Glutamatergic neuron (in vitro differentiated cells): Measurements from ENCODE around the gene STPG3. TPM values are rescaled to one million over a fixed set of nuclear protein-coding genes. Genes with fewer than 3 reads are reported as not detected.

Source experiments
- DNase-seq: peaks from one replicate; pipeline ENCODE4 v3.0.0; 2022
- H3K27ac Mint-ChIP-seq: one replicate; pipeline ENCODE4 v1.8.0; 2020; ENCODE audit warnings: mild to moderate bottlenecking, mixed read lengths, inconsistent platforms; ENCODE audit not compliant: unreplicated experiment
- H3K27me3 Mint-ChIP-seq: one replicate; pipeline ENCODE4 v1.8.0; 2020; ENCODE audit warnings: mild to moderate bottlenecking, moderate library complexity, mixed read lengths, inconsistent platforms; ENCODE audit not compliant: unreplicated experiment
- H3K36me3 Mint-ChIP-seq: one replicate; pipeline ENCODE4 v1.8.0; 2020; ENCODE audit warnings: mild to moderate bottlenecking, mixed read lengths, inconsistent platforms; ENCODE audit not compliant: unreplicated experiment
- H3K4me1 Mint-ChIP-seq: one replicate; pipeline ENCODE4 v1.8.0; 2020; ENCODE audit warnings: mild to moderate bottlenecking, low read depth, mixed read lengths, inconsistent platforms; ENCODE audit not compliant: unreplicated experiment
- H3K4me3 Mint-ChIP-seq: one replicate; pipeline ENCODE4 v1.8.0; 2020; ENCODE audit warnings: mild to moderate bottlenecking, mixed read lengths, inconsistent platforms; ENCODE audit not compliant: unreplicated experiment
- H3K9me3 Mint-ChIP-seq: one replicate; pipeline ENCODE4 v1.8.0; 2020; ENCODE audit warnings: mild to moderate bottlenecking, moderate library complexity, mixed read lengths, inconsistent platforms; ENCODE audit not compliant: unreplicated experiment
- CTCF ChIP-seq: fragments of 200-600 bp; sonication (generic); IDR thresholded peaks from one replicate; pipeline ENCODE4 v1.5.0; 2021; ENCODE audit not compliant: partially characterized antibody, unreplicated experiment
- total RNA-seq: library from RNA; stranded (reverse); fragmentation: NEBNext Ultra II Directional; extraction: Animal tissue kit (Norgen Biotek cat#: 25700); gene quantifications from one replicate; pipeline ENCODE4 v1.2.1, GENCODE V29; 2021; ENCODE audit not compliant: unreplicated experiment

The STPG3 gene
- total RNA-seq, 1 donor from 2014 or later, result not detected

GRCh38 chr9:137245450-137246421, 5.3 kb upstream of the STPG3 start:
- Mint-ChIP-seq H3K9me3 (no peaks in the 10 kb centered on the region), H3K4me1 (peaks cover 7% of the 10 kb centered on the region), H3K27ac (no peak overlapping the region), H3K27me3 (peaks cover 11% of the 10 kb centered on the region), H3K36me3 (no peaks in the 10 kb centered on the region), H3K4me3 (no peak overlapping the region)
- TF ChIP-seq CTCF, result no peak
- DNase-seq, result no peak

DNA sequence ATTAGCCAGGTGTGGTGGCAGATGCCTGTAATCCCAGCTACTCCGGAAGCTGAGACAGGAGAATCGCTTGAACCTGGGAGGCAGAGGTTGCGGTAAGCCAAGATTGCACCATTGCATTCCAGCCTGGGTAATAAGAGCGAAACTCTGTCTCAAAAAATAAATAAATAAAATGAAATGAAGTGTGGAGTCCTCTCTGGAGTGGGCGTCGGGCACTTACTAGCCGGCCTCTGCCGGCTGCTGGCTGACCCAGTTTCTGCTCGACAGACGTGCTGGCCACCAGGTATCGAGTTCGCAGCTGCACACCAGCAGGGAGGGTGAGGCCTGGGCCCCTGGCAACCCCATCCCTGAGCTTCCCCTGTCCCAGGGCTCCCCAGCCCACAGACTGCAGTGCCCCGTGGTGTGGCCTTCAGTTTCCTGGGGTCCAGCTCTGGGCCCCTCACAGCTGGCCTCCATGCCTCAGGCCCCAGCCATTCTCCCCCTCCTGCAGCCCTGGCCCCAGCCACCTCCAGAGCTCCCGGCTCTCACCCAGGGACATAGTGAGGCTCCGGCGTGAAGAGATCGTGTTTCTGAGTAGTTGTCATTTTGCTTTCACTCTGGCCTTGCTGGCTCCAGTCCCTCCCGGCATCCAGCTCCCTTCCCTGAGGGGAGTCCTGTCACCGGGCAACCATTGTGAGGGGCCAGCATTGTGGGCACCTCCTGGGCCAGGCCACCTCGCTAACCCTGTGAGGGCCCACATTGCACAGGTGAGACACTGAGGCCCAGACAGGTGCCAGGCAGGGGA, 3.8 kb upstream of the STPG3 start:
- no peaks in the 10 kb centered on the region for H3K9me3 Mint-ChIP-seq
- DNase-seq, result no peak
- peaks cover 6% of the 10 kb centered on the region for H3K4me1 Mint-ChIP-seq
- no peak overlapping the region for H3K27ac Mint-ChIP-seq
- H3K27me3 Mint-ChIP-seq, result peaks cover 7% of the 10 kb centered on the region
- H3K36me3 Mint-ChIP-seq, result no peaks in the 10 kb centered on the region
- no peak overlapping the region for H3K4me3 Mint-ChIP-seq
- no peak for TF ChIP-seq CTCF

DNA sequence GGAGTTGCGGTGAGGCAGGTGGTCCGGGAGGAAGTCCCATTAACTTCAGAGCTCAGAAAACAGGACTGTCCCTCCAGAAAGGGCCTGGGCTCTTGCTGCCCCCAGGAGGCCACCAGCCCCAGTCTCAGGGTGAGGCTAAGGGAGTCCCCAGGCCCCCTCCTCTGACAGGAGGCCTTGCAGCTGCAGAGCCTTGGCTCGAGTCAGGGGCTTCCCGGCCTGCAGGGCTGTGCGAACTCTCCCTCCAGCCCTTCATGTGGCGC, 3.2 kb upstream of the STPG3 start:
- no peaks in the 10 kb centered on the region for H3K36me3 Mint-ChIP-seq
- peaks cover 1% of the 10 kb centered on the region for H3K27me3 Mint-ChIP-seq
- no peak overlapping the region for H3K4me3 Mint-ChIP-seq
- H3K9me3 Mint-ChIP-seq, result no peaks in the 10 kb centered on the region
- DNase-seq, result no peak
- no peak overlapping the region for H3K27ac Mint-ChIP-seq
- no peak for TF ChIP-seq CTCF
- peaks cover under 1% of the 10 kb centered on the region for H3K4me1 Mint-ChIP-seq

DNA sequence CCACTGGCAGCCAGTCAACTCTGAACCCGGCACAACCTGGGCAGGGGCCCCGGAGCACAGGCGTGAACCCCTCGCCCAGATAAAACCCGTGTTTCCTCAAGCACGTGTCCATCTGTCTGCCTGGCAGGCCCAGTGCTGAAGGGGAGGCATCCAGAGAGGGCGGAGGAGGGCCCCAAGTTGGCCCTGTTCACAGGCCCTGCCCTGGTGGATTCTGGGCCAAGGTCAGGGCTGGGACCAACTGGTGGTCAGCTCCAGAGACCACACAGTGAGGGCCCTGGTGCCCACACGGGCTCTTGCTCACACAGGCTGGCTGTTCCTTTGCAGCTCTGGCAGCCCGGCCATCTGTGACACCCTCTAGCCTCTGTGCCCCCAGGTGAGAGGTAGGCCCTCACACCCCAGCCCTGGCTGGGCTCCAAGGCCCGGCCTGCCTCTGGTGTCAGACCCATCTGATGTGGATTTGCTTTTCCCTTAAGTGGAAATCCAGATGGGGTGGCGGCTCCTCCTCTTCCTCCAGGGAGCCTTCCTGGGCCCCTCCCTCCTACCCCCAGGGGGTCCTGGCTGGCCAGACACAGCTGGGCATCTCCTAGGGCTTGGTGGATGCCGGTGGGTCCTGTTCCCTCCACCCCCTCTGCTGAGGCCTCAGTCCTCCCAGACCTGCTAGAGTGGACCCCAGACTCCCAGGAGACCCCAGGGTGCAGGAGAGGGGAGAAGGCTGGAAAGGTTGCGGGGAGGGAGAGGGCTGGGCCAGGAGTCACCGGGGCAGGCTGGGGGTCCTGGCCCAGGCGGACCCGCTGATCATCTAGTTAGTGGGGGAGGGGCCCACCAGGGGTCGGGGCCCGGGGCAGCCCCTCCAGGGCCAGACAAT, 525 bp upstream of the STPG3 start:
- no peak for DNase-seq
- Mint-ChIP-seq H3K36me3 (no peaks in the 10 kb centered on the region), H3K4me1 (peaks cover 1% of the 10 kb centered on the region), H3K9me3 (peaks cover 4% of the 10 kb centered on the region), H3K27me3 (peaks cover 2% of the 10 kb centered on the region), H3K27ac (no peak overlapping the region), H3K4me3 (no peak overlapping the region)
- TF ChIP-seq CTCF, result no peak
